ENCODE data around the gene HTR6.
"Not testable (repeated sequence)": the region's sequence is repeated elsewhere in the genome, so short reads cannot be mapped to it uniquely, and the experiment has no call there.

DNA sequence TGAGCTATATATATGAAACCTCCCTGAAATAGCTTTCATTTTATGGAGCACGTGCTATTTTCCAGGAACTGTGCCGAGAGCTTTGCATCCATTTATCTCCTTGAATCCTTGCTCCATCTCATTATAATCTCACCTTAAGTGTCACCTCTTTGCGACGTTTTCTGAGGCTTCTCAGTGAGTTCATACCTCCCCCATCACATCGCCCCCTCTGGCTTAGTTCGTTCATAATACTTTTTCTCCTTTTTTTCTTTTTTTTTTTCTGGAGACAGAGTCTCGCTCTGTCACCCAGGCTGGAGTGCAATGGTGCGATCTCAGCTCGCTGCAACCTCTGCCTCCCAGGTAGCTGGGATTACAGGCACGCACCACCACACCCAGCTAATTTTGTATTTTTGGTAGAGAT lies 25.4 kb upstream of the HTR6 start:
- TF ChIP-seq, protein P1, sequence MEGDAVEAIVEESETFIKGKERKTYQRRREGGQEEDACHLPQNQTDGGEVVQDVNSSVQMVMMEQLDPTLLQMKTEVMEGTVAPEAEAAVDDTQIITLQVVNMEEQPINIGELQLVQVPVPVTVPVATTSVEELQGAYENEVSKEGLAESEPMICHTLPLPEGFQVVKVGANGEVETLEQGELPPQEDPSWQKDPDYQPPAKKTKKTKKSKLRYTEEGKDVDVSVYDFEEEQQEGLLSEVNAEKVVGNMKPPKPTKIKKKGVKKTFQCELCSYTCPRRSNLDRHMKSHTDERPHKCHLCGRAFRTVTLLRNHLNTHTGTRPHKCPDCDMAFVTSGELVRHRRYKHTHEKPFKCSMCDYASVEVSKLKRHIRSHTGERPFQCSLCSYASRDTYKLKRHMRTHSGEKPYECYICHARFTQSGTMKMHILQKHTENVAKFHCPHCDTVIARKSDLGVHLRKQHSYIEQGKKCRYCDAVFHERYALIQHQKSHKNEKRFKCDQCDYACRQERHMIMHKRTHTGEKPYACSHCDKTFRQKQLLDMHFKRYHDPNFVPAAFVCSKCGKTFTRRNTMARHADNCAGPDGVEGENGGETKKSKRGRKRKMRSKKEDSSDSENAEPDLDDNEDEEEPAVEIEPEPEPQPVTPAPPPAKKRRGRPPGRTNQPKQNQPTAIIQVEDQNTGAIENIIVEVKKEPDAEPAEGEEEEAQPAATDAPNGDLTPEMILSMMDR (IDR thresholded peaks at IDR 0.05): not testable (repeated sequence)
- TF ChIP-seq EP300, POLR2A (IDR thresholded peaks at IDR 0.05): not testable (repeated sequence)

Data from suprapubic skin (tissue), 3 donors.